Activated effector memory CD4-positive, alpha-beta T cell treated with Interleukin-2 at 50 U/mL for 16 hours (primary cell): Measurements from ENCODE around the gene CARHSP1.
"Not testable (repeated sequence)": the region's sequence is repeated elsewhere in the genome, so short reads cannot be mapped to it uniquely, and the experiment has no call there.

Experiments
- DNase-seq: peaks from one replicate; pipeline ENCODE4 v3.0.0-alpha.2; 2020

Gene CARHSP1

DNA sequence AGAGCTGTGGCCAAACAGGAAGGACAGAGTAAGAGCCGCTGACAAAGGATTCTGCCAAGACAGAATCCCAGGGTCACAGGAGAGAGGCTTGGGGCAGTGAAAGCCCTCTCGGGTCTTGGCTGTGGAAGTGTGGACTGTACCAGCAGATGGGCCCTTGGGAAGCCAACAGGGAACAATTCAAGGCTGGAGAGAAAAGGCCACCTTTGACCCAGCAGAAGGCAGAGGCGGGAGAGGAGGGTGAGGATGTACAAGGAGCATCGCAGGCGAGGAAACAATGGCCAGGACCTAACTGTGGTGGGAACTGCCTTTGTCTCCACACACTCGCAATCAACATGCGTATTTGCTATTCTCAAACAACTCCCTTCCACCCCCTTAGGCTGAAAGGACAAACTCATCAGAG, 15.7 kb downstream of the CARHSP1 start:
- DNase-seq: no peak

DNA sequence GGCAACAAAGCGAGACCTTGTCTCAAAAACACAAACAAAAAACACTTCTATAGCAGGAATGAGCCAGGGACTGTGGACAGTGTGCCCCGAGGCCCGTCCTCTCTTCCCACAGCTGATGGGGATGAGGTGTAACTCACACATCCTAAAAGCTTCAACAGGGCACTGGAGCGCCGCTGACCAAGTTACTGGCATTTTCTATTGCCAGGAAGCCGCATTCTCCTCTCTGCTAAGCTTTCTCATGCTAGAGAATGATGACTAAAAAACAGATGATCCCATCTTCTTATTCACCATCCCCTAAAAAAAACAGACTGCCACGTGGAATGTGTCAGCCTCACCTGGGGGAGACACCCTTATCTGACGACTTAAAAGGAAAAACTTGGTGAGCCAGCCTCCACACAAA, 16.3 kb downstream of the CARHSP1 start:
- DNase-seq: no peak

DNA sequence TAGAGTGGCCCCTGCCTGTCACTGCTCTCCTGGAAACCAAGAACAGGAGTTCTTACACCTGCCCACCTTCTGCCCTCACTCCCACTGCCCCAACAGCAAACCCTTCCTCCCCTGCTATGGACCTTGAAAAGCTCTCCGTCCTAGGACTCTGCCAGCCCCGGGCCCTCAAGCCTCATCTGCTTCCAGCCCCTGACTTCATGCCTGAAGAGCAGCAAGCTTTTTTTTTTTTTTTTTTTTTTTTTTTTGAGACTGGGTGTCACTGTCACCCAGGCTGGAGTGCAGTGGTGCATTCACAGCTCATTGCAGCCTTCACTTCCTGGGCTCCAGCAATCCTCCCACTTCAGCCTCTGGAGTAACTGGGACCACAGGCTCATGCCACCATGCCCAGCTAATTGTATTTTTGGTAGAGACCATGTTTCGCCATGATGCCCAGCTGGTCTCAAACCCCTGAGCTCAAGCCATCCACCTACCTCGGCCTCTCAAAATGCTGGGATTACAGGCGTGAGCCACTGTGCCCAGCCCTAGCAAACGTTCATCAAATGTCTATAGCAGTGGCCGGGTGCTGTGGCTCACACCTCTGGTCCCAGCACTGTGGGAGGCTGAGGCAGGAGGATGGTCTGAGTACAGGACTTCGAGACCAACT, 16.9 kb downstream of the CARHSP1 start:
- DNase-seq: no peak

DNA sequence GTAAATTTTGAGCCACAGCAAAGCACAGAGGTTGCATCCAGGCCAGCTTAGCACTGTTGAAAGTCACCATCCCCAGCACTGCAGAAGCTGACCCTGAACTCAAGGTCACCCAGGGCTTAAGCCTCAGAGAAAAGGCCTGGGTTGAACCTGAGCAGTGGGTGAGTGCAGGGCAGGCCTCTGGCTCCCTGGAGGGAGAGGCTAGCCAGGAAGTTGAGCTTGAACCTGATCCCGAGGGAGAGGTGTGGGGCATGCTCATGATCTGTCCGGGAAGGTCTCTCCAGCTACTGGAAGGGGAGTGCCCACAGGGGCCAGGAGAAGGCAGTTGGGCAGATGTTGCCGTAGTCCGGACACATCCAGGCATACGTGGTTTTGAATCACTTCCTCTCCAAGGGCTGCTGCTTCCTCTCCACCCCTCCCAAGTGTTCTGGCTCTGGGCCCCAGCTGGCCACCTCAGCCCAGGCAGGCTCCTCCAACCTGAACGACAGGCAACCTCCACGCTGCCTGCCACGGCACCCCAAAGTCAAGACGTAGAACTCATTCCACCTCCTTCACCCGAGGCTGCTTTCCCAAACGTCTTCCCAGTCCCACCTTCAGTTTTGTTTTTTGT, 18.4 kb downstream of the CARHSP1 start:
- DNase-seq: no peak

DNA sequence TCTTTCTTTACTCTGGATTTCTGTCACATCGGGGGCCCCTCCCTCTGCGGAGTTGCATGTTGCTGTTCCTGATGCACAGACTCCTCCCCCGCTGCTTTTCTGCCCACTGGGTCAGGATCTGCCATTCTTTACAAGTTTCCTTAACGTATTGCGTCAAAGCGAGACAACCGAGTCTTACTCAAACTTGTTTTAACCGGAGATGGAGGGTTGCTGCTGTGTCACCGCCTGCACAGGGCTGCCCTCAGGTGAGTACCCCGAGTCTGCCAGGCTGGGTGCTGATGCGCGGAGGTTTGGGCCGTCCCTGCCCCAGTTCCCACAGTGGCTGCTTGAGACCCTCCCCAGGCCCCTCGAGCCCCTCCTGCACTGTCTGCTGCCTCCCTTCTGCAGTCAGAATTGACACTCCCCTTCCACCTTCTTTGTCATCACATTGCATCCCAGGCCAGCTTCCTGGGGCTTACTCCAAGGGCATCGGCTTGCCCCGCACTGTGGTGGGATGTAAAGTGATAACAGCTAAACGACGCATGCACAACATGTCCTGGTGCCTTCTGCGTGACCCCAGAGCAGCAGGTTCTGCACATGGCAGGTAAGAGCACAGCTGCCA, 19.3 kb downstream of the CARHSP1 start:
- DNase-seq: no peak

DNA sequence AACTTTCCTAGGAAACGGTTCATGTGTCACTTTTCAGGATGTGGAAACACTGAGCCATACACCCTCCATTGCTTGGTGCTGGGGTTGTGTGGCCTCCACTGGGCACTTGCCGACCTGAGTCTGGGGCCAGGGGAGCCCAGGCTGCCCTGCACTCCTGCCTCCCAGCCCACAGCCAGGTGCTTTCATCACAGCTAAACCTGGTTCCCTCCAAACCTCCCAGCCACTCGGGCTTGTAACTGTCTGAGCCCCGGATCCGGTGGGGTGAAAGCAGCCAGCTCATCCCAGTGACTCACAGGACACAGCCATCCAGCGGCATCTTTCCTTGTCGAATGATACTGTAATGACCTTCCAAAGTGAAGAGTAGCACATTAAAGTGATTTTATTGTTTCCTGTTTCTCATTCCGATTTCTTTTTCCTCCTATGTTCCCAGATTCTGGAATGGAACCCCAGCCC, 19.8 kb downstream of the CARHSP1 start:
- no peak for DNase-seq

DNA sequence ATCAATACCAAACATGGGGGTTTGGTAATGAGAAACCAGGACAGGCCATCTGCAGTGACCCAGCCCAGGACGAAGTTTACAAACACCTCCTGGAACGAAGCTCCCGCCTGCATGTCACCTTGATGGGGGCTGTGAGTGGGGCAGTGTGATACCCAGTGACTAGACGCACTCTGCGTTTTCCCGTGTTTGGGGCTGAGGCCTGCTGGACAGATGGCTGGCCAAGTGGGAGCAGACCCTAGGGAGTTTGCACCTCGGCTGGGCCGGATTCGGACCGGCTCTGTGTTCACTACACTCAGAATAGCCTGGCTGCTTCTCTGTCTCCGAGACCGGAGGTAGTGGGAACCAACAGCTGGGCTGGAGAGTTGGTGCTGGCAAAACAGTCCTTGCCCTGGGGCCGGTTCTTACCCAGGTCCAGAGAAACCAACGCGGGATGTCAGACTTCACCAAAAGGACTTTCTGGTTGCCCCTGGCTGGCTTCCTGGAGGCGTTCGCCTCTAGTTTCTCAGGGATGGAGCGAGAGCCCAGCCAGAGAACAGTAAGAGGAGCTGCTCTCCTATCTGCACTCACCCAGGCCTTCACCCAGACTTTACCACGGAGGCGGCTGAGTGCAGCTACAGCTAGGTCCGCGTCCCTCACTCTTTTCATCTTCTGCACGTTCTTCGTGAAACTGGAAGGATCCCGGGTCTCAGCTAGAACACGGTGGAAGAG, 20.4 kb downstream of the CARHSP1 start:
- no peak for DNase-seq

DNA sequence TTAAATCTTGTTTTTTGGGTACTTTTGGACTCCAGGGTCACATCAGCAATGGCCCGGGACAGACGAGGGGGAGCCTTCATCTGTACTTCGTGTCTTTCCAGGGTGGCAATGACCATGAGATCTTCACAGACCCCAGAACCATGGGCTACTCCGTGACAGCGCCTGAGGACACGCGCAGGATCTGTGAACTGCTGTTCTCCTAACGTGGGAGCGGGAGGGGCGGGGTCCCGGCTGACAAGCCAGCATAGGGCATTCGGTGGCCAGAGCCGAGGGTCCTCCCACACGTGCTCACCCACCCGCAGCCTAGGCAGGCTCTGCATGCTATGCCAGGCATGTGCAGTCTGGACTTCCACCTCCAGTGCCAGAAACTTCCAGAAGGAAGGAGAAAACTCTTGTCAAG, 21.2 kb downstream of the CARHSP1 start:
- no peak for DNase-seq

DNA sequence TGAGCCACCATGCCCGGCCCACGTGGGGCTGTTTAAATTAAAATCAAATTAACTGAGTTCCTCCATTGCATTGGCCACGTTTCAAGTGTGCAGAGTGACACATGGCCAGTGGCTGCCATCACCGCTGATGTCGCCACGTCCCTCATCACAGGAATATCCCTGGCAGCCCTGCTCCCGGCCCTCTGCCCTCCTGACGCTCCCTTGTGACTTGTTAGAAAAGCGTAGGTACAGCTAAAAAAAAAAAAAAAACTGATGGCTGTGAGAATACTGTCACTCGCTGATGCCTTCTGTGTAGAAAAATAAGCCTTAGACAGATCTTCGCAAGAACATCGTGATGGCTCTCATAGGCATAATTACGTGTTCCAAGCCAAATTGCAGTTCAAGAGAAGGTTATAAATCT, 21.7 kb downstream of the CARHSP1 start:
- DNase-seq: no peak

DNA sequence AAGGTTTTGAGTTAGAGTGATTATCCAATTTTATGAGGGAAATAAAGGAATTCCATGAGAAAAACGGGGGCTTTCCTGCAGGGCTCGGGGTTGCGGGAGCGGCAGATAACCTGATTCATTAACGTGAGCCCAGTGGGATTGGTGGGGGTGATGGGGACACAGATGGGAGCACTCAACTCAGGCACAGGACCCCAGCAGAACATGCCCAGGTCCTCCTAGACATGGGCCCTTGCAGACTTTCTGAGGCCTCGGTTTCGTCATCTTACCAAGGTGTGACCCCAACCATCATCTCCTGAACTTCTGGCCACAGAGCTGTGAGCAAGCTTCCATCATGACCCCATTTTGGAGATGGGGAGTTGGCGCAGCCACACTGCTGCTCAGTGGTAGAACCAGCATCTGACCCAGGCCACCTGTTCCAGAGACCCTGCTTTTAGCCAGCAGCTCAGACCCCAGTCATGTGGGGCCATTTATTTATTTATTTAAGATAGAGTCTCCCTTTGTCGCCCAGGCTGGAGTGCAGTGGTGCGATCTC, 22.3 kb downstream of the CARHSP1 start:
- DNase-seq: no peak

DNA sequence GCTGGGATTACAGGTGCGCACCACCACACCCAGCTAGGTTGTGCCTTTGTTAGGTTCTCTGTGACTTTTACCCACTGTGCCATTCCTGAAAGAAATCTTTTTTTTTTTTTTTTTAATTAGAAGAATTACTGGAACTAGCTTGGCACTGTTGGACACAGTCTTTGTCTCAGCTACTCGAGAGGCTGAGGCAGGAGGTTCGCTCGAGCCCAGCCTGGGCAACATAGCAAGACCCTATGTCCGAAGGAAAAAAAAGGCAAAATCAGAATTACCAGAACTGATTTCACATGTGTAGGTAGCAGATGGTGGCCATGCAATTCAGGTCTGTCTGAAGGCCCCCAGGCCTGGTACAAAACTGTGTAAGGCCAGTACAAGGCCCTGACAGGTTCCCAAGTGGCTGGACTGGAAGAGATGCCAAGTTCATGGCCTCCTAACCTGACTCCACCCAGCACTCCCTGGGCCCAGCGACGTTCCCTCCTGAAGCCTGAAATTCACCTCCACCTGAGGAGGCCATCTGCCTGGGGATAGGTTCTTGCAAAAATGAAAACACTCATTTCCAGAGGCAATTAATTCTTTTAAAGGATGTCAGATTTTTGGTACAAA, 23.0 kb downstream of the CARHSP1 start:
- DNase-seq: no peak

DNA sequence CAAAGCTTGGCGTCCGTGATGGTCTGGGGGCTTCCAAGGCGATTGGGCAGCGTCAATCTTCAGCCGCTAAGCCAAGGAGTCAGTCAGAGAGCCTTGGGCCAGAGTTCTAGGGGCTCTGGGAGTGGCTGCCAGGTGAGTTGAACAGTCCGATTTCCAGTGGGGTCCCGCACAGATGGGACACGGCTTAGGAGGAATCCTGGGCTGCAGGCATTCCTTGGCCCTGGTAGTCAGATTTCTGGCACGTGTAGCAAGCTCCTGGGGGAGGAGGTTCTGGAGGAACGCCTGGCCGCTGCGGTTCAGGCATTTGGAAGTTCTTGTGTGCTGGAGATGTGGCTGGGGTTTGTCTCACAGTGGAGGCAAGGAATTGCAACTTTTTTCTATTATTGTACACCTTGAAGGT, 25.5 kb downstream of the CARHSP1 start:
- DNase-seq: not testable (repeated sequence)

DNA sequence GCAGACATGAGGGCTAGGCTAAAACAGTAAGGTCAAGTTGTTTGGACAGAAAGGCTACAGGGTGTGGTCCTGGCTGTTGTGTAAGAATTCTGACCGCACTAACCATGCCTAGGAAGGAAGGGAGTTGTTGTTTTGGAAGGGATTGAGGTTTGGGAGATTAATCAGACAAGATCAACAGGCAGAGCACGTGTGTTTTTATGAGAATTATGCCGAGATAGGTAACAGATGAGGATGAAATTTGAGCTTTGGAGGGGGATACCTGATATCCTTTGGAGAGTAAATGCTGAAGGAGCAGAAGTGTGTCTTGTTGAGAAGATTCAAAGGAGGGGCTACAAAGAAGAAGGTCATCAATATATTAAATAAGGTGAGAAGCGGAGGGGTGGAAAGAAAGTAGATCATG, 26.8 kb downstream of the CARHSP1 start:
- not testable (repeated sequence) for DNase-seq

DNA sequence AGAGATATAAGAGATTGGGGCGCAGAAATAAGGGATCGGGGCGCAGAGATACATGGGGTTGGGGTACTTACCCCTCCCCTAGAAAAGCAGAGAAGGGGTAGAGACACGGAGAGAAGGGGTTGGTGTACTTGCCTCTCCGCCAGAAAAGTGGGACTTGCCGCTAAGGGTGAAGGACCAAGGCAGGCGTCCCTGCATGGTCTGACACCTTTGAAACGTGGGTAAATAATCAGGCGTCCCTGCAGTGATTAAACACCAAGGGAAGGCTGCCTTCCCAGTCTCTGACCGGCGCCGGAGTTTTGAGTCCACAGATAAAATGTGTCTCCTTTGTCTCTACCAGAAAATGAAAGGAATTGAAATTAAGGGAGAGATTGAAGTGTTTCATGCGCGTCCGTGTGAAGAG, 31.2 kb downstream of the CARHSP1 start:
- not testable (repeated sequence) for DNase-seq

DNA sequence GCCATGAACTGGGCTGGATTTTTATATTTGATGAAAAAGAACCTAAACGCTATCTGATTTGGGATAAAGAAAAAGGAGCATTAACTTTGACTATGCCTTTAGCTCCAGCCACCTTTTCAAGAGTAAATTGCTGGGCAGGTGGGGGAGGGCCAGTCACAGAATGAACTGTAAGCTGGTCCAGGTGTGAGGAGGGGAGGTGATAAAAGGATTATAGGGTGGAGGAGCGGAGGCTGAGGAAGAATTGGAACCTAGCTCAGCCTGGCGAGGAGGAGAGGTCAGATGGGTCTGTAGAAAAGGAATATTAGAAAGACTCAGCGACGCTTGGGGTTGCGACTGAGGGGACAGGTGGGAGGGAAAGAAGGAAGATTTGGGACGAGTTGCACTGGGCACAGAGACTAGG, 32.0 kb downstream of the CARHSP1 start:
- not testable (repeated sequence) for DNase-seq

DNA sequence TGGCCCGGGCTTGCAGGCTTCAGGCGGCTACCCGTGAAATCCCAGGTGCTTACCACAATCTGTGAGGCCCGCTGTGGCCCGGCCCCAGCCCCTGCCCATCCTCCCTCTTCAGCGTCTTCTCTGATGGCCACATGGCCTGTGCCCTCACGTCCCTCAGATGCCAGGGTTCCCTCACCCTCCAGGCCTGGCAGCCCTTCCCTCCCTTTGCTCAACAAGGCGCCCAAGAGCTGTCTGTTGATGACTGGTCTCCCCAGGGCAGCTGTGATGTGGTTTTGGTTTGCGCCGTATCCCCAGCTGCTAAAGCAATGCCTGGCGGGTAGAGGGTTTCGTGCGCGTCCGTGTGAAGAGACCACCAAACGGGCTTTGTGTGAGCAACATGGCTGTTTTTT, 36.1 kb downstream of the CARHSP1 start:
- DNase-seq: no peak

DNA sequence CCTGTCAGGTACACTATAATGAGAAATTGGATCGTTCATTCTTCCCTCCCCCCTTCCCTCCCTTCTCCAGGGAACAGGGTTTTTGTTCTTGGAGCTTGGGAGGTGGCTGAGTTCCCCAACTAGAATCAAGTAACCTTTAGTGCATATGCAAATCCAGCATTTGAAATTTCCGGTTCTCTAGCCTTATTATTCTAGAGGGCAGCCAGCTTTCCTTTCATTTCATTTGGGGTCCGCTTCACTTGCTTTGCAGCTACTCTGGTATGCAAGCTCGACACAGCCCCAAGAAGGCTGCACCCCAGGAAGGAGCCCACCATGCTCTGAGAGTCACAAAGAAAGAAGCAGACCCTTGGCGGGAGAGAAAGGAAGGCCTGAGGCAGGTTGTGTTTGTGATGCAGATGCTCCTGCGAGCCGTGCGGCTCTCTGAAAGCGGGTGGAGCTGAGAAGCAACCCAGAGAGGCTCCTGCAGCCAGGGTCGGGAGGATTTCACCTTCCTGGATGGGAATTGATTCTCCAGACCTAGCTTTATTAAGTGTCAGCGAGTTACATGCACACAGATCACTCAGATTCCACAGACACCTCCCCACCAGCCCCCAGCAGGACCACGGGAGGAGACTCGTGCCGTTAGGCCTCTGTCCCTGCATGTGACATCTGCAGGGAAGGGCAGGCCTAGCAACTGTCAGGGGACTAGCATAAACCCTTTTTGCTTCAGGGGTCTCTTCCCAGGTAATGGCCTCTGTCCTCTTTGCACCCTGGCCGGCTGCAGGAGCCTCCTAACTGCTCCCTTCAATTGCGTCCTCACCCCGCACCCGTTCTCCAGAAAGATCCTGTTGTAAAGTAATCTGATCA, 36.7 kb downstream of the CARHSP1 start:
- DNase-seq: no peak

DNA sequence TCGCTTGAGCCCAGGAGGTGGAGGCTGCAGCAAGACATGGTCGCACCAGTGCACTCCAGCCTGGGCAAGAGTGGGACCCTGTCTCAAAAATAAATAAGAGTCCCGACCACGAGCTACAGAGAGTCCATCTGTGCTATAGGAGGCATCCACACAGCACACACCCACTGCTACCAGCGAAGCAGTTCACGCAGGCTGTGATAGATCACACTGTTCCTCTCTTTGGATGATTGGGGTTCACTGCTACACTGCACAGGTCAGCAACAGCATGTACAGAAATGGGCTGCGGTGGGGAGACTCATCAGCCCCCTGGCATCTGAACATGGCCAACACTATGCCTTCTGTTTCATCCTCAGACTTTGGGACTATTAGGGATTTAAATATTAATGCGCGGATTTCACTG, 37.4 kb downstream of the CARHSP1 start:
- no peak for DNase-seq

DNA sequence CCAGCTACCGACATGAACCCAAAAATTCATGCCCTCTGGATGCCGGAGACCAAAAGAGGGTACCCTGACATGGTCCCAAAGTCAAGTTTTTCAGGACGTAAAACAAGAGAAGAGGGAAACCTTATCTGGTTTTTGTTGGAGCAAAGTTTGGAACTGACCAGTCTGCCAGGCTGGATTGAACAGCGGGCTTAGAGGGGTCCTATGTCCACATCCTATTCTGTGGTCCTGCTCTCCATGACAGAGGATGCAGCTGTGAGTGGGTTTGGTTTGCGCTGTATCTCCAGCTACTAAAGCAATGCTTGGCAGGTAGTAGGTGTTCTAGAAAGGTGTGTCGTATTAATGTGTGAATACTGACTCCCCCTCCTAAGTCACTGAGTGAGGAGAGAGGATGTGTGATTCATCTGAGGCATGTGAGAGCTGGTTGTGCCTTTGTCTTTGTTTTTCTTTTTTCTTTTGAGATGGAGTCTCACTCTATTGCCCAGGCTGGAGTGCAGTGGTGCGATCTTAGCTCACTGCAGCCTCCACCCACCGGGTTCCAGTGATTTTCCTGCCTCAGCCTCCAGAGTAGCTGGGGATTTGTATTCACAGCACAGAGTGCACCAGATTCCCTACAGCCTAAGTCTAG, 40.2 kb downstream of the CARHSP1 start:
- no peak for DNase-seq

DNA sequence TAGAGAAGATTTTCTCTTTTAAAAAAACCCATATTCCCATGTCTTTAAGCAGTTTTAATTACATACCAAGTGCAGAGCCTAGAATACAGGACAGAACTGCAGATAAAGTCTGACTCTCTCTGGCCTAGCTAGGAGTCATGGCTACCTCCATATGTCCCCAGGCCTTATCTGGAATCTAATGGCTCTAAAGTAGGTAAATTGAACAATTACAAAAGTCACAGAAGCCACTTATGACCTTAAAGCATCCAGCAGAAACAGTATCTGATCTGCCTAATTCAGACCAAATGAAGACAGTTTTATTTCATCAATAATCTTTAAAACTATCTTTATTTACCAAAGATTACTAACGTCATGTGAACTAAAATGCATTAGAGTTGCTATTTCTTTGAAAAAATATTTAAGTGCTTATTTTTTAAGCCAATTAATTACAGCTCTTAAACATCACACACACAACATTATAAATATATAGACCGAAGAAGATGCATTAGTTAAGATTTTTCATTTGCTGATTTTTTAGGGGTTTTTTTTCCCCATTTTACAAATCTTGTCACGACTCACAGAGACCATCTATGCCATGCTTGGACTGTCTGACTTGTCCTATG, 42.4 kb downstream of the CARHSP1 start:
- DNase-seq: no peak

DNA sequence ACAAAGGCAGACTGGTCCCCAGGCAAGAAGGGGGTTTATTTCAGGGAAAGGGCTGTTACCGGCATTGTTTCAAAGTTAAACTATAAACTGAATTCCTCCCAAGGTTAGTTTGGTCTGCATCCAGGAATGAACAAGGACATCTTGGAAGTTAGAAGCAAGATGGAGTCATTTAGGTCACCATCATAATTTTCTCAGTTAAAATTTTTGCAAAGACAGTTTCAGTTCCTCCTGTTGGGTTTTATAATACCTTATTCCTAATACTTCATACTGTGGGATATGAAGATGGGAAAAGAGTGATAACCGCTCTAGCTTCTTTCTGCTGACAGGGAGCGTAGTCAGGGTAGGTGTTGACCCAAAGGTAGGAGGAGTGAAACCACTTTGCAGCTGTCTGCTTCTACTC, 46.4 kb downstream of the CARHSP1 start:
- DNase-seq: no peak
